NT2/D1 (cell line): ENCODE data around the gene LRRTM2.

Source experiments
- DNase-seq: peaks from one replicate; pipeline ENCODE4 v3.0.0-alpha.2; 2011; ENCODE audit warnings: low read depth, low spot score
- H3K27me3 ChIP-seq: 2 replicates; pipeline ENCODE4 v1.6.0; 2011; ENCODE audit warnings: mild to moderate bottlenecking; ENCODE audit not compliant: insufficient read length, insufficient read depth
- H3K36me3 ChIP-seq: 2 replicates; pipeline ENCODE4 v1.6.1; 2011; ENCODE audit warnings: mild to moderate bottlenecking, low read length, mixed read lengths; ENCODE audit not compliant: insufficient read depth, insufficient read length
- H3K4me1 ChIP-seq: 2 replicates; pipeline ENCODE4 v1.5.1; 2011; ENCODE audit not compliant: insufficient read depth, insufficient read length
- H3K4me3 ChIP-seq: 2 replicates; pipeline ENCODE4 v1.5.1; 2011; ENCODE audit warnings: low read depth; ENCODE audit not compliant: insufficient read length
- H3K9ac ChIP-seq: 2 replicates; pipeline ENCODE4 v1.6.0; 2011; ENCODE audit warnings: low read depth; ENCODE audit not compliant: insufficient read length
- H3K9me3 ChIP-seq: 2 replicates; pipeline ENCODE4 v1.5.1; 2011; ENCODE audit warnings: mild to moderate bottlenecking, low read length; ENCODE audit not compliant: insufficient read depth
- SUZ12 ChIP-seq: IDR thresholded peaks from 2 replicates; pipeline ENCODE4 v1.6.1; 2011; ENCODE audit not compliant: insufficient read length, insufficient read depth; ENCODE audit errors: extremely low read depth
- YY1 ChIP-seq: IDR thresholded peaks from 2 replicates; pipeline ENCODE4 v1.6.1; 2011; ENCODE audit not compliant: insufficient read length, insufficient read depth
- ZNF274 ChIP-seq: IDR thresholded peaks from 2 replicates; pipeline ENCODE4 v1.6.1; 2011; ENCODE audit warnings: mild to moderate bottlenecking, low read depth, low read length

Gene LRRTM2

GRCh38 chr5:138912093-138912492 lies 37.0 kb upstream of the LRRTM2 start:
- DNase-seq, result no peak
- Histone ChIP-seq H3K27me3 (no peaks in the 10 kb centered on the region), H3K9me3 (no peaks in the 10 kb centered on the region), H3K4me1 (no peaks in the 10 kb centered on the region), H3K4me3 (no peak overlapping the region), H3K36me3 (peaks cover 24% of the 10 kb centered on the region), H3K9ac (no peak overlapping the region)
- TF ChIP-seq SUZ12 (no peak), YY1 (no peak), ZNF274 (no peak)

GRCh38 chr5:138911441-138911840 lies 36.3 kb upstream of the LRRTM2 start:
- peaks cover 24% of the 10 kb centered on the region for H3K36me3 ChIP-seq
- no peak overlapping the region for H3K9ac ChIP-seq
- no peaks in the 10 kb centered on the region for H3K4me1 ChIP-seq
- H3K9me3 ChIP-seq, result no peaks in the 10 kb centered on the region
- DNase-seq, result no peak
- TF ChIP-seq SUZ12 (no peak), ZNF274 (no peak), YY1 (no peak)
- H3K4me3 ChIP-seq, result no peak overlapping the region
- H3K27me3 ChIP-seq, result no peaks in the 10 kb centered on the region

GRCh38 chr5:138910546-138911185 lies 35.5 kb upstream of the LRRTM2 start:
- Histone ChIP-seq H3K27me3 (no peaks in the 10 kb centered on the region), H3K36me3 (peaks cover 24% of the 10 kb centered on the region), H3K4me3 (no peak overlapping the region), H3K9me3 (no peaks in the 10 kb centered on the region), H3K4me1 (no peaks in the 10 kb centered on the region), H3K9ac (no peak overlapping the region)
- no peak for TF ChIP-seq YY1
- DNase-seq, result no peak

- DNase-seq, result no peak
- no peaks in the 10 kb centered on the region for H3K27me3 ChIP-seq
- no peak overlapping the region for H3K4me3 ChIP-seq
- TF ChIP-seq SUZ12 (no peak), ZNF274 (no peak), YY1 (no peak)
- H3K36me3 ChIP-seq, result peaks cover 24% of the 10 kb centered on the region
- H3K9me3 ChIP-seq, result no peaks in the 10 kb centered on the region
- no peak overlapping the region for H3K9ac ChIP-seq
- no peaks in the 10 kb centered on the region for H3K4me1 ChIP-seq
Measured at GRCh38 chr5:138909734-138910133, 34.6 kb upstream of the LRRTM2 start.

GRCh38 chr5:138905541-138905940 lies 30.4 kb upstream of the LRRTM2 start:
- TF ChIP-seq YY1 (no peak), ZNF274 (no peak), SUZ12 (no peak)
- Histone ChIP-seq H3K27me3 (no peaks in the 10 kb centered on the region), H3K36me3 (peaks cover 25% of the 10 kb centered on the region), H3K9ac (no peak overlapping the region), H3K9me3 (no peaks in the 10 kb centered on the region), H3K4me3 (no peak overlapping the region), H3K4me1 (no peaks in the 10 kb centered on the region)
- DNase-seq, result no peak

- Histone ChIP-seq H3K27me3 (no peaks in the 10 kb centered on the region), H3K9ac (no peak overlapping the region), H3K36me3 (peaks cover 12% of the 10 kb centered on the region), H3K4me1 (no peaks in the 10 kb centered on the region), H3K4me3 (no peak overlapping the region), H3K9me3 (no peaks in the 10 kb centered on the region)
- TF ChIP-seq ZNF274 (no peak), SUZ12 (no peak), YY1 (no peak)
- no peak for DNase-seq
Measured at GRCh38 chr5:138903130-138903775, 28.1 kb upstream of the LRRTM2 start.

GRCh38 chr5:138901716-138902115 lies 26.6 kb upstream of the LRRTM2 start:
- no peak overlapping the region for H3K9ac ChIP-seq
- H3K4me1 ChIP-seq, result no peaks in the 10 kb centered on the region

More at GRCh38 chr5:138901716-138902115, 26.6 kb upstream of the LRRTM2 start:
- DNase-seq, result no peak
- Histone ChIP-seq H3K27me3 (no peaks in the 10 kb centered on the region), H3K36me3 (peaks cover 10% of the 10 kb centered on the region), H3K9me3 (no peaks in the 10 kb centered on the region), H3K4me3 (no peak overlapping the region)
- no peak for TF ChIP-seq ZNF274
- no peak for TF ChIP-seq SUZ12
- TF ChIP-seq YY1, result no peak
